Measurements from ENCODE around the gene ZBTB42.

The ZBTB42 gene

GRCh38 chr14:104844306-104845032 is 43.6 kb downstream of the ZBTB42 start:
- Histone ChIP-seq H3K4me1 (ENCODE audit: control insufficient read depth, low read length) (no peaks in the 10 kb centered on the region), H3K4me3 (ENCODE audit: low read length) (no peak overlapping the region), H3K9me2 (replicated peaks; ENCODE audit: control insufficient read depth, low read length) (no peaks in the 10 kb centered on the region), H3K4me2 (ENCODE audit: low read length) (no peak overlapping the region), H3K27me3 (ENCODE audit: control insufficient read depth, low read length) (peaks cover 38% of the 10 kb centered on the region), H3K36me3 (ENCODE audit: control insufficient read depth, low read length) (no peaks in the 10 kb centered on the region), H3K79me2 (ENCODE audit: control insufficient read depth, low read length) (no peaks in the 10 kb centered on the region), H3K9me3 (ENCODE audit: control insufficient read depth, insufficient read depth, low read length) (no peaks in the 10 kb centered on the region), H4K20me1 (ENCODE audit: control insufficient read depth, insufficient read depth, low read depth, low read length) (no peaks in the 10 kb centered on the region), H3F3A (ENCODE audit: control insufficient read depth, insufficient read depth) (no peaks in the 10 kb centered on the region), H3K27ac (ENCODE audit: low read depth, low read length) (no peak overlapping the region)
- no peak for TF ChIP-seq CTCF (IDR thresholded peaks at IDR 0.05; ENCODE audit: low read depth, low read length, poor library complexity, severe bottlenecking)
- no peak for TF ChIP-seq EZH2phosphoT487 (IDR thresholded peaks at IDR 0.05; ENCODE audit: borderline replicate concordance, low read length)

GRCh38 chr14:104845033-104845666 is 44.2 kb downstream of the ZBTB42 start:
- Histone ChIP-seq H3K9me3 (ENCODE audit: control insufficient read depth, insufficient read depth, low read length) (no peaks in the 10 kb centered on the region), H3K9me2 (replicated peaks; ENCODE audit: control insufficient read depth, low read length) (no peaks in the 10 kb centered on the region), H3K27me3 (ENCODE audit: control insufficient read depth, low read length) (peaks cover 38% of the 10 kb centered on the region), H3K27ac (ENCODE audit: low read depth, low read length) (no peak overlapping the region), H3F3A (ENCODE audit: control insufficient read depth, insufficient read depth) (no peaks in the 10 kb centered on the region), H3K4me2 (ENCODE audit: low read length) (no peak overlapping the region), H4K20me1 (ENCODE audit: control insufficient read depth, insufficient read depth, low read depth, low read length) (no peaks in the 10 kb centered on the region), H3K36me3 (ENCODE audit: control insufficient read depth, low read length) (no peaks in the 10 kb centered on the region), H3K79me2 (ENCODE audit: control insufficient read depth, low read length) (no peaks in the 10 kb centered on the region), H3K4me3 (ENCODE audit: low read length) (no peak overlapping the region), H3K4me1 (ENCODE audit: control insufficient read depth, low read length) (no peaks in the 10 kb centered on the region)
- TF ChIP-seq CTCF (IDR thresholded peaks at IDR 0.05; ENCODE audit: low read depth, low read length, poor library complexity, severe bottlenecking) (no peak), EZH2phosphoT487 (IDR thresholded peaks at IDR 0.05; ENCODE audit: borderline replicate concordance, low read length) (no peak)

- Histone ChIP-seq H3F3A (ENCODE audit: control insufficient read depth, insufficient read depth) (no peaks in the 10 kb centered on the region), H3K36me3 (ENCODE audit: control insufficient read depth, low read length) (no peaks in the 10 kb centered on the region), H3K4me3 (ENCODE audit: low read length) (no peak overlapping the region), H3K27me3 (ENCODE audit: control insufficient read depth, low read length) (peaks cover 38% of the 10 kb centered on the region), H3K9me3 (ENCODE audit: control insufficient read depth, insufficient read depth, low read length) (no peaks in the 10 kb centered on the region), H3K27ac (ENCODE audit: low read depth, low read length) (no peak overlapping the region), H4K20me1 (ENCODE audit: control insufficient read depth, insufficient read depth, low read depth, low read length) (no peaks in the 10 kb centered on the region), H3K79me2 (ENCODE audit: control insufficient read depth, low read length) (no peaks in the 10 kb centered on the region), H3K4me1 (ENCODE audit: control insufficient read depth, low read length) (no peaks in the 10 kb centered on the region), H3K4me2 (ENCODE audit: low read length) (no peak overlapping the region), H3K9me2 (replicated peaks; ENCODE audit: control insufficient read depth, low read length) (no peaks in the 10 kb centered on the region)
- no peak for TF ChIP-seq CTCF (IDR thresholded peaks at IDR 0.05; ENCODE audit: low read depth, low read length, poor library complexity, severe bottlenecking)
- TF ChIP-seq EZH2phosphoT487 (IDR thresholded peaks at IDR 0.05; ENCODE audit: borderline replicate concordance, low read length) = no peak
Measured at GRCh38 chr14:104845834-104846441, 45.0 kb downstream of the ZBTB42 start.

Data from DOHH2 (cell line).